Mesothelial cell of epicardium (in vitro differentiated cells): Measurements from ENCODE around the gene TLK1. TPM values are rescaled to one million over a fixed set of nuclear protein-coding genes. Genes with fewer than 3 reads are reported as not detected.

Source experiments
- DNase-seq, 2 experiments: peaks; one replicate each; pipeline ENCODE4 v3.0.0; 2021; ENCODE audit warnings: low spot score in 2 of 2; ENCODE audit not compliant: unreplicated experiment in 2 of 2
- H3K27ac Mint-ChIP-seq: 2 replicates; pipeline ENCODE4 v1.8.0; 2021; ENCODE audit warnings: mixed read lengths
- H3K27me3 Mint-ChIP-seq: 2 replicates; pipeline ENCODE4 v1.8.0; 2021; ENCODE audit warnings: low read depth, mixed read lengths
- H3K36me3 Mint-ChIP-seq: 2 replicates; pipeline ENCODE4 v1.8.0; 2021; ENCODE audit warnings: mixed read lengths
- H3K4me1 Mint-ChIP-seq: 2 replicates; pipeline ENCODE4 v1.8.0; 2021; ENCODE audit warnings: mixed read lengths
- H3K4me3 Mint-ChIP-seq: 2 replicates; pipeline ENCODE4 v1.8.0; 2021; ENCODE audit warnings: mild to moderate bottlenecking, moderate library complexity, mixed read lengths
- H3K9me3 Mint-ChIP-seq: 2 replicates; pipeline ENCODE4 v1.8.0; 2021; ENCODE audit warnings: mixed read lengths
- total RNA-seq: library from RNA; stranded (reverse); gene quantifications from 3 replicates; pipeline ENCODE4 v1.2.1, GENCODE V29; 2021
- TF ChIP-seq, protein P1 (sequence below): fragments of 200-600 bp; sonication (generic); IDR thresholded peaks from one replicate; pipeline ENCODE4 v1.5.0; 2021; ENCODE audit warnings: antibody characterized with exemption; ENCODE audit not compliant: unreplicated experiment

The TLK1 gene
- total RNA-seq, 1 donor from 2014 or later, result 72.0 TPM

DNA sequence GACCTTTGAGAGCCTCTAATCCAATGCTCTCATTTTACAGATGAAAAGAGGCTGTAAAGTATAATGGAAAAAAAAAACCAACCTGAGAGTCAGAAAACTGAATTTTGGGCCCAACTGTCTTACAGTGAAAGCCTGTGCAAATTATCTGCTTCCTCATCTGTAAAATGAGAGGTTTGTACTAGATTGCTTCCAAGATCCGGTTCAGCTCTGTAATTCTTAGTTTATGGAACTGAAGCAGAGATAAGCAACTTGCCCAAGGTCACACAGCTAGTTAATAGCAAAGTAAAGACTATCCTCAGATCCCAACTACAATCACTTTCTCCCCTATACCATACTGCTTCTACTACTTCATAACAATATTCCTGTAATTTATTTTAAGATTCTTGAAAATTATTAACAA, 6.3 kb downstream of the TLK1 start:
- no peak for DNase-seq
- Mint-ChIP-seq H3K4me3 (no peak overlapping the region), H3K4me1 (peaks cover 46% of the 10 kb centered on the region), H3K27me3 (no peaks in the 10 kb centered on the region), H3K9me3 (no peaks in the 10 kb centered on the region), H3K27ac (peak overlapping the region; percentile 69), H3K36me3 (no peaks in the 10 kb centered on the region)
- TF ChIP-seq, protein P1, sequence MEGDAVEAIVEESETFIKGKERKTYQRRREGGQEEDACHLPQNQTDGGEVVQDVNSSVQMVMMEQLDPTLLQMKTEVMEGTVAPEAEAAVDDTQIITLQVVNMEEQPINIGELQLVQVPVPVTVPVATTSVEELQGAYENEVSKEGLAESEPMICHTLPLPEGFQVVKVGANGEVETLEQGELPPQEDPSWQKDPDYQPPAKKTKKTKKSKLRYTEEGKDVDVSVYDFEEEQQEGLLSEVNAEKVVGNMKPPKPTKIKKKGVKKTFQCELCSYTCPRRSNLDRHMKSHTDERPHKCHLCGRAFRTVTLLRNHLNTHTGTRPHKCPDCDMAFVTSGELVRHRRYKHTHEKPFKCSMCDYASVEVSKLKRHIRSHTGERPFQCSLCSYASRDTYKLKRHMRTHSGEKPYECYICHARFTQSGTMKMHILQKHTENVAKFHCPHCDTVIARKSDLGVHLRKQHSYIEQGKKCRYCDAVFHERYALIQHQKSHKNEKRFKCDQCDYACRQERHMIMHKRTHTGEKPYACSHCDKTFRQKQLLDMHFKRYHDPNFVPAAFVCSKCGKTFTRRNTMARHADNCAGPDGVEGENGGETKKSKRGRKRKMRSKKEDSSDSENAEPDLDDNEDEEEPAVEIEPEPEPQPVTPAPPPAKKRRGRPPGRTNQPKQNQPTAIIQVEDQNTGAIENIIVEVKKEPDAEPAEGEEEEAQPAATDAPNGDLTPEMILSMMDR, result no peak

DNA sequence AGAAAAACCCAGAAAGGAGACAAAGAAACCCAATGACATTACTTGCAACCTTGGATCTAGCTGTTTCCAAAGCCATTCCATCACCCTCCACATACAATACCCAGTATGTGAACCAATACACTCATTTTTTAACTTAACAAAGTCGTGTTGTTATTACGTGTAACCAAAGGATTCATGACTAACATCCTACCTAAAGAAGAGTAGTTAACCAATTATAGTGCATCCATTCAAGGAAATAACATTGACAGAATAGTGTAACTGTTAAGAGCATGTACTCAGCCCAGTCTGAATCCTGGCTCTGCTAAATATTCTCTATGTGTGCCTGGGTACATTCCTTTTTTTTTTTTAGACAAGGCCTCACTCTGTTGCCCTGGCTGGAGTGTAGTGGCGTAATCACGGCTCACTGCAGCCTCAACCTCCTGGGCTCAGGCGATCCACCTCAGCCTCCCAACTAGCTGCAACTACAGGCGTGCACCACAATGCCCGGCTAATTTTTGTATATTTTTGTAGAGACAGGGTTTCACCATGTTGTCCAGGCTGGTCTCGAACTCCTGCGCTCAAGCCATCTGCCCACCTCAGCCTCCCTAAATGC, 9.9 kb downstream of the TLK1 start:
- no peaks in the 10 kb centered on the region for H3K36me3 Mint-ChIP-seq
- no peaks in the 10 kb centered on the region for H3K27me3 Mint-ChIP-seq
- TF ChIP-seq, protein P1, result no peak
- H3K4me3 Mint-ChIP-seq, result no peak overlapping the region
- peaks cover 33% of the 10 kb centered on the region for H3K4me1 Mint-ChIP-seq
- DNase-seq, result no peak
- H3K9me3 Mint-ChIP-seq, result no peaks in the 10 kb centered on the region
- H3K27ac Mint-ChIP-seq, result no peak overlapping the region

- Mint-ChIP-seq H3K4me1 (peaks cover 30% of the 10 kb centered on the region), H3K4me3 (no peak overlapping the region), H3K27me3 (no peaks in the 10 kb centered on the region), H3K27ac (no peak overlapping the region), H3K36me3 (no peaks in the 10 kb centered on the region), H3K9me3 (no peaks in the 10 kb centered on the region)
- no peak for DNase-seq
- TF ChIP-seq, protein P1, result no peak
These were observed 10.6 kb downstream of the TLK1 start for GRCh38 chr2:171149986-171150693.

- H3K27ac Mint-ChIP-seq, result no peak overlapping the region
- no peak for DNase-seq
- H3K4me3 Mint-ChIP-seq, result no peak overlapping the region
- no peaks in the 10 kb centered on the region for H3K27me3 Mint-ChIP-seq
- peaks cover 3% of the 10 kb centered on the region for H3K36me3 Mint-ChIP-seq
- H3K9me3 Mint-ChIP-seq, result no peaks in the 10 kb centered on the region
- peaks cover 24% of the 10 kb centered on the region for H3K4me1 Mint-ChIP-seq
- TF ChIP-seq, protein P1, result no peak
These were observed 11.3 kb downstream of the TLK1 start for GRCh38 chr2:171149171-171149938.

GRCh38 chr2:171147081-171147480, 13.6 kb downstream of the TLK1 start:
- TF ChIP-seq, protein P1, result no peak
- Mint-ChIP-seq H3K27me3 (no peaks in the 10 kb centered on the region), H3K4me3 (no peak overlapping the region), H3K4me1 (peaks cover 10% of the 10 kb centered on the region), H3K27ac (no peak overlapping the region), H3K9me3 (peaks cover 11% of the 10 kb centered on the region), H3K36me3 (peaks cover 6% of the 10 kb centered on the region)
- DNase-seq, result no peak
